ENCODE data around the gene PJA2.

The PJA2 gene

DNA sequence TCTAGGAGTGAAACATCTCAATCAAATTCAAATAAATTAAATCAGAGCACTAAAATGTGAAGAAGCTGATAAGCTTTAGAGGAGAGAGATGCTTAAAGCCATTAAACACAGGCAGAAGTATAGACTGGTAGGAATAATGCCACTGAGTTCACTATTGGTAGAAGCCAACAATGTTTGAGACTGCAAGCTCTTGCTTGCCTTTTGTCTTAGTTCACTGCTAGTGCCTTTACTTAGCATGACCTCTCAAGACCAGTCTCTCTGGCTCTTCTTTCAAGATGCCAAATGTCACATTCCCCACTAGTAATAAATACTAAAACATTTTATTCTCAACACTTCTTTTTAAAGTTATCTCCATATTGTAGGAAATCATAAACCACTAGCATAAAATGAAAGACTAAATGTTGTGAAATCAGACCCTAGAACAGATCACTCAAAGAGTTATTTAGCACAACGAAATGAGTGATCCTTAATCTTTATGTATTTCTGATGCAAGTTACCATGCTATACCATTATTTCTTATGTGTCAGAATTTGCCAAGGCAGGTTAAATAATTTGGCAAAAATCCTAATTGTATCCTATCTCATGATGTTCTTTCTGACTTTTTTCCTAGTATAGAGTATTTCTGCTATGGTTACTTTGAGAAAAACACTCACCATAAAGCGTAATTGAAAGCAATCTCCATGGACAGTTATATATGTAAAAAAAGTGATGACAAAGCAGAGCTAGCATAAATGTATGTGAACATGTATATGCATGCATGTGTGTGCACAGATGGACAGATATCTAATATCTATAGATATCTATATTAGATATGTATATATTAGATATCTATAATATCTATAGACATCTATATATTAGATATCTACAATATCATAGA, 57.5 kb downstream of the PJA2 start:
- DNase-seq: no peak

GRCh38 chr5:109350537-109351270, 59.1 kb downstream of the PJA2 start:
- no peak for DNase-seq

- DNase-seq: no peak
These were observed 60.4 kb downstream of the PJA2 start for GRCh38 chr5:109349388-109349787.

- DNase-seq: no peak
These were observed 62.4 kb downstream of the PJA2 start for GRCh38 chr5:109347252-109347888.

- DNase-seq: no peak
These were observed 64.1 kb downstream of the PJA2 start for GRCh38 chr5:109345699-109346098.

DNA sequence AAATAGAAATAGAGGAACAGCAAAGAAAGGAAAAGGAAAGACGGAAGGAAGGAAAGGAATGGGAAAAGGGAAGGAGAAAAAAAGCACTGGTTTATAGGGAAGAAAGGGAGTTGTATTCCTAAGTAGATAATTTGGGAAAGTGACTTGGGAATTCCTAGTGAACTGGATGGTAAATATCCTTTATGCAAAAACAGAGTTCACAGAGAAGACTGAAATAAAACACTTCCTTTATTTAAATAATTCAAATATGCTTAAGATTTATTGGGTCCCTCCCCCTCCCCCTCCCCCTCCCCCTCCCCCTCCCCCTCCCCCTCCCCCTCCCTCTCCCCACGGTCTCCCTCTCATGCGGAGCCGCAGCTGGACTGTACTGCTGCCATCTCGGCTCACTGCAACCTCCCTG, 69.4 kb downstream of the PJA2 start:
- DNase-seq: no peak

DNA sequence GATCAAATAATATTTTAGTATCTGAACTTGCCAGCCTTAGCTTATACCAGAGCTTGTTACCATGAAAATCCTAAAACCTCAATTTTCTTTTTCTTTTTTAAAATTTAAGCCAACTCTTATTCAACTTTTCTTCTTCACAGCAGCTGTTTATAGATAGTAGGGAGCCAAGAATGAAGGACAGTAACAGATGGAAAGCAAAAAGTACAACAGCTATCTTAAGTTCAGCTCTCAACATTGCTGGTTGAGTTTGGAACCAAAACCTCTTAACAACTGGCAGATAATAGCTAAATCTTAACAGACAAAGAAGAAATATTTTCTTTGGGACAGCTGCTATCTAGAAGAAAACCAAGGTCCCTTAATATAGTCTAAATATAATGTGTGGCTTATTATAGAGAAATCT, 74.7 kb downstream of the PJA2 start:
- DNase-seq: no peak

GRCh38 chr5:109334056-109334455, 75.7 kb downstream of the PJA2 start:
- DNase-seq: no peak

GRCh38 chr5:109329333-109330237, 80.2 kb downstream of the PJA2 start:
- DNase-seq: no peak

- no peak for DNase-seq
These were observed 81.1 kb downstream of the PJA2 start for GRCh38 chr5:109328626-109329025.

DNA sequence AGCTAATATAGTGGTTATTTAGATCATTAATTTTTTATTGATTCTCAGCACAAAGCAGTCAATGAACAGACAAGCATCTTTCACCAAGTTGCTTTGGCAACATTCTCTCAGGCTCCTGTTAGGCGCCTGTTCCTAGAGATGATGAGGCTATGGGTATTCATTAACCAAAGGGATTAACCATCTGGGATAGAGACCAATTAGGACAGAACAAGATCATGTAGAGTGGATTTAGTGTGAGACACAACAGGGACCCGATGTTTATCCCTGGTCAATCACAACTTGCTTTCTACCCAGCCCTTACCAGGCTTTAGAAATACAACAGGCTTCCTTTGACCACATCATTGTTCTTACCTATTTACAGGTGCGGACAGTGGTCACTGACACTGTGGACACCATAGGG, 82.2 kb downstream of the PJA2 start:
- DNase-seq: no peak

- no peak for DNase-seq
These were observed 82.9 kb downstream of the PJA2 start for GRCh38 chr5:109326919-109327318.

DNA sequence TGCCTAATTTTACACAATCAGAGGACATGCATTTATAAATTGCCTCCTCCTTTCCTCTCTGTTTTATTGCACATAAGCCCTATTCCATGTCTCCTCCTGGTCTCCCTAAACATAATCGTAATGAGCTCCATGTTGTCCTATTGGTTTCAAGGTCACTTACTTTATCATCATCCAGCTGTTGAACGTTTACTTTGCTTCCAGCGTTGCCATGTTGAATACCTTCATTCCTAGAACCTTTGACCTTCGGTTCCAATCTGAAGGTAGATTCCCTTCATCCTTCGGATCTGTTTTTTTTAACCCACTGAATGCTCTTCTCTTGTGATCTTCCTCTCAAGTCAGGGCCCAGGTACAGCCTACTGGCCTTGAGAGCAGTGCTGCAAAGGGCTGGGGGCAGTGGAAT, 84.3 kb downstream of the PJA2 start:
- DNase-seq: no peak

DNA sequence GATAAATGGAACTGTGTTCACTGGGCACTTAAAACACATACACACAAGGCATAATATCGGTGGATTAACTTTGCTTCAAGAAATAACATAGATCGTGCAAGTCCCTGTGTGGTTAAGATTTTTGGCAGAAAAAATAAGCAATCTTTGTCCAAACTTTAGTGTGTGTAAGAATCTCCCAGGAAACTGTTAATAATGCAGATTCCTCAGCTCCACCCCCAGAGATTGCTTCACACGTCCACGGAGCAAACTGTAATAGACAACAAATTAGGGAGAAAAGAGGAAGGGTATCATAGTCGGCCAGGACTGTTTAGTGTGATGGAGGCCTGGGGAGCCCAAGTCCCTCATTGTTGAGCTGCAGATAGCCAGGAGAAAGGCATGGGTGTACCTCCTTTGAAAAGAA, 84.8 kb downstream of the PJA2 start:
- no peak for DNase-seq

GRCh38 chr5:109324351-109324750, 85.4 kb downstream of the PJA2 start:
- no peak for DNase-seq

- DNase-seq: no peak
These were observed 87.1 kb downstream of the PJA2 start for GRCh38 chr5:109322694-109323093.

GRCh38 chr5:109319351-109319750, 90.4 kb downstream of the PJA2 start:
- DNase-seq: no peak

- DNase-seq: no peak
These were observed 91.2 kb downstream of the PJA2 start for GRCh38 chr5:109318455-109319108.

DNA sequence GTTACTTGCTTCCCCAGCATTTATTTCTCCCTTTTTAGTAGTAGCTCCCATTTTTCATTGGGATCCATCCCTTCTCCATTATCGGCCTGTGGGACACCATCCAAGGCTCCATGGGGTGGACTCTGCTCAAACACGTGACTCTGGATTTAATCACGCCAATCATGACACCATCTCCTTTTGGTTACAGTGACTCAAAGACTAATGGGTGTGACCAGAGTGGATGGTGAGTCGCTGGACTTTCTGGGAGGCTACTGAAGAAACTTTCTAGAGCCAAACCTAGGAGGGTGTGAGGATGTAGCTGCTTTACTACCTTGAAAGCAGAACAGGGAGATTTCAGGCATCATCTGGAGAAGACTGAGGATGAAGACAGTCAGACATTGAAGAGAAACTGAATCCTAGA, 93.1 kb downstream of the PJA2 start:
- no peak for DNase-seq

DNA sequence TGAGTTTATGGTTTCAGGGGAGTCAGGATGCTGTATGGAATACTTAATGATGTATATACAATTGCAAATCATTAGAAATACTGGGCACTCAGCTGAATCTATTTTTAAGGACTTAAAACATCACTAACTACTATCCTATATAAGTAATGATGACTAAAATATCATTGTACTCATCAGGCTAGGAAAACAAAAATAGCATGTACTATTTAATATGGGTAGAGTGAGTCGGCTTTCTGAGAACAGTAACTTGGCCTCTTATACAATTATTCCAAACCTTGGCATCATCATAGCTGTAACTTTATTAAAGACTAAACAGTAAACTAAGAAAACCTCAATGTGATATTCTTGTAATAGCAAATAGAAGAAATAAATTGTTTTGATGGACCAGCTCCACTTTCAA, 94.5 kb downstream of the PJA2 start:
- DNase-seq: no peak

GRCh38 chr5:109313127-109313526, 96.6 kb downstream of the PJA2 start:
- DNase-seq: no peak

GRCh38 chr5:109312695-109313094, 97.1 kb downstream of the PJA2 start:
- no peak for DNase-seq
